Measurements from ENCODE around the gene CCDC38.

DNA sequence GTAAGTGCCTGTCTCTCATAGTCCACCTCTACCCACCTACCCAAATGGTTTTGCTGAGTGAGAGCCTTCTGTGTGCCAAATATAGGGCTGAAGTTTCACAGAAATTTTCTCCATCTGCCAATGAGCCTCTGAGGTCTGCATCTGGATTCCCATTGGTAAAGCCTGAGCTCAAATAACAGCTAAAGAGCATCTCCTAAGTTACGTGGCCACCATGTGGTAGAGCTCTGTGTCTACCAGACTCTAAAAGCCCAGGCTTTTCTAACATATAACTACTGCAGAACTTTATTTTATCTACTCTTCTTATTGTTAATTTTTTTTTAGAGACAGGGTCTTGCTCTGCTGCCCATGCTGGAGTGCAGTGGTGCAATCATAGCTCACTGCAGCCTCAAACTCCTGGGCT is 16.7 kb upstream of the CCDC38 start:
- TF ChIP-seq EZH2 (IDR thresholded peaks at IDR 0.05; ENCODE audit: borderline replicate concordance) (no peak), CTCF (IDR thresholded peaks at IDR 0.05; ENCODE audit: poor library complexity) (peak; percentile 15)

All from hepatocyte (in vitro differentiated cells).